Pancreas (tissue), 10 donors: ENCODE results near the gene ROR1. TPM values are rescaled to one million over a fixed set of nuclear protein-coding genes. Genes with fewer than 3 reads are reported as not detected.

Experiments
- ATAC-seq, 4 donors: fragments of 200-7000 bp; cut with Tn5 transposase; one replicate each; pipeline versions ENCODE4 v1.8.0 to v1.9.1; 2020; ENCODE audit warnings: mild to moderate bottlenecking in 4 of 4, moderate library complexity in 4 of 4
- DNase-seq, 6 donors: peaks; one replicate each; pipeline ENCODE4 v3.0.0-alpha.2; 2020
- FAIRE-seq: peaks from 2 replicates; lab custom pipeline; 2012; peaks lifted over from hg19 to GRCh38; lab: Jason Lieb, UNC
- H3K27ac ChIP-seq, 4 donors: fragments of 200-600 bp; sonication (generic); 1 replicate in 3 of 4; 2 replicates in 1 of 4; pipeline versions ENCODE4 v1.5.0 to v1.8.0; 2020
- H3K27me3 ChIP-seq, 4 donors: fragments of 200-600 bp; one replicate each; pipeline ENCODE4 v1.8.0; 2021
- H3K36me3 ChIP-seq, 3 donors: fragments of 200-600 bp; sonication (generic) in 1 of 3; one replicate each; pipeline versions ENCODE4 v1.5.0 to v1.8.0; 2020 to 2021
- H3K4me1 ChIP-seq, 3 donors: fragments of 200-600 bp; one replicate each; pipeline ENCODE4 v1.8.0; 2021
- H3K4me3 ChIP-seq, 4 donors: fragments of 200-600 bp; sonication (generic) in 2 of 4; one replicate each; pipeline versions ENCODE4 v1.5.0 to v1.8.0; 2020 to 2021
- H3K9me3 ChIP-seq, 4 donors: fragments of 200-600 bp; one replicate each; pipeline ENCODE4 v1.8.0; 2021
- CTCF ChIP-seq, 4 donors: fragments of 200-600 bp; sonication (generic) in 3 of 4; IDR thresholded peaks; one replicate each; pipeline versions ENCODE4 v1.5.0 to v1.8.0; 2021; ENCODE audit warnings: antibody characterized with exemption in 4 of 4
- WGBS, 2 donors: extraction: QIAGEN DNeasy Blood & Tissue Kit; methylation state at CpG; one replicate each; pipeline ENCODE4 v1.1.7; 2013; 5-methylcytosine and 5-hydroxymethylcytosine counted together
- intact Hi-C, 3 donors: fragments of 100-400 bp; cut with DNase I; formaldehyde crosslinking; loops; one replicate each; pipeline versions ENCODE4 v1.11.1 to v1.14.2; 2022
- polyA plus RNA-seq, 2 donors: library from polyadenylated mRNA; stranded (reverse); fragments of 200-250 nt; gene quantifications; one replicate each; pipeline ENCODE4 v1.2.3, GENCODE V29; 2013
- total RNA-seq, 6 donors: library from RNA; stranded (reverse); fragmentation: NEBNext Ultra II Directional in 4 of 6; extraction: Animal tissue kit (Norgen Biotek cat#: 25700) in 4 of 6; gene quantifications; one replicate each; pipeline versions ENCODE4 v1.2.1 to v1.2.4, GENCODE V29; 2021 to 2023
- donor health status: healthy with polysubstance abuse.
- donor health status: DM: no; HTN: no; CAD: no; lungs with moderate emphysema.
- donor health status: DM: no; HTN: no; CAD: no.
- donor health status: control.
- donor health status: control.
- donor health status: Bipolar disorder and iron deficiency.
- donor health status: DM: yes; HTN: yes; CAD: no.
- donor health status: DM: no; HTN: no; CAD: no.
- donor health status: DM: no; HTN: no; CAD: no.
- donor health status: DM: yes; HTN: yes; CAD: no.

Gene ROR1
- total and polyA plus RNA-seq, 8 donors, result 1.3 to 18.5 (median 7.3) TPM

GRCh38 chr1:64137412-64137803 lies 363.6 kb downstream of the ROR1 start:
- 25 to 31% methylated on average over 4 of the region's 4 CpGs for WGBS, 2 donors
- peak in 1 of 4 donors; percentile 2 for TF ChIP-seq CTCF (IDR thresholded peaks at IDR 0.05)
- Histone ChIP-seq H3K4me3 (no peak overlapping the region), H3K9me3 (no peaks in the 10 kb centered on the region), H3K4me1 (no peaks in the 10 kb centered on the region), H3K27me3 (no peaks in the 10 kb centered on the region), H3K36me3 (no peaks in the 10 kb centered on the region), H3K27ac (no peak overlapping the region)
- FAIRE-seq, result no peak
- DNase-seq, result no peak
- ATAC-seq, result no peak
- intact Hi-C loops, result loop anchor here in 1 of 3 donors (10.0 kb wide), 2 partner anchors 203 to 363 kb away; partner anchors contain the start of gene ROR1

- no peaks in the 10 kb centered on the region for H3K9me3 ChIP-seq
- no peak overlapping the region for H3K4me3 ChIP-seq
- no peaks in the 10 kb centered on the region for H3K27me3 ChIP-seq
- no peak for TF ChIP-seq CTCF (IDR thresholded peaks at IDR 0.05)
- no peaks in the 10 kb centered on the region for H3K4me1 ChIP-seq
- FAIRE-seq (no peak), ATAC-seq (no peak), DNase-seq (no peak)
- intact Hi-C loops, result loop anchor here in 1 of 3 donors (10.0 kb wide), 2 partner anchors 205 to 365 kb away; partner anchors contain the start of gene ROR1
- H3K27ac ChIP-seq, result no peak overlapping the region
- WGBS, 2 donors, result 60 to 61% methylated on average over 10 of the region's 10 CpGs
- H3K36me3 ChIP-seq, result peaks cover 0 to 6% (median 0%) of the 10 kb centered on the region in 3 donors
Measured at GRCh38 chr1:64139877-64140276, 366.1 kb downstream of the ROR1 start.

- no peak overlapping the region for H3K4me3 ChIP-seq
- H3K27me3 ChIP-seq, result no peaks in the 10 kb centered on the region
- ATAC-seq (no peak), FAIRE-seq (no peak), DNase-seq (no peak)
- H3K9me3 ChIP-seq, result no peaks in the 10 kb centered on the region
- TF ChIP-seq CTCF (IDR thresholded peaks at IDR 0.05), result no peak
- no peaks in the 10 kb centered on the region for H3K4me1 ChIP-seq
- WGBS, 2 donors, result 70 to 97% methylated on average over 2 of the region's 2 CpGs
- H3K36me3 ChIP-seq, result peaks cover 0 to 6% (median 0%) of the 10 kb centered on the region in 3 donors
- intact Hi-C loops, result no loop called here
- no peak overlapping the region for H3K27ac ChIP-seq
Measured at GRCh38 chr1:64140596-64140995, 366.8 kb downstream of the ROR1 start.

- Histone ChIP-seq H3K4me3 (no peak overlapping the region), H3K9me3 (no peaks in the 10 kb centered on the region), H3K27ac (no peak overlapping the region), H3K27me3 (no peaks in the 10 kb centered on the region), H3K36me3 (peaks cover 0 to 6% (median 0%) of the 10 kb centered on the region in 3 donors), H3K4me1 (no peaks in the 10 kb centered on the region)
- intact Hi-C loops, result no loop called here
- ATAC-seq, result no peak
- WGBS, 2 donors, result 85 to 87% methylated on average over 5 of the region's 5 CpGs
- DNase-seq, result no peak
- no peak for FAIRE-seq
- TF ChIP-seq CTCF (IDR thresholded peaks at IDR 0.05), result no peak
Measured at GRCh38 chr1:64147045-64147724, 373.4 kb downstream of the ROR1 start.

GRCh38 chr1:64147759-64148158 lies 373.9 kb downstream of the ROR1 start:
- Histone ChIP-seq H3K9me3 (no peaks in the 10 kb centered on the region), H3K27me3 (no peaks in the 10 kb centered on the region), H3K4me1 (no peaks in the 10 kb centered on the region), H3K36me3 (peaks cover 0 to 4% (median 0%) of the 10 kb centered on the region in 3 donors), H3K4me3 (no peak overlapping the region), H3K27ac (no peak overlapping the region)
- no peak for TF ChIP-seq CTCF (IDR thresholded peaks at IDR 0.05)
- DNase-seq (no peak), ATAC-seq (no peak), FAIRE-seq (no peak)
- WGBS, 2 donors, result 70 to 73% methylated on average over 1 of the region's 1 CpG
- intact Hi-C loops, result no loop called here
